Measurements from ENCODE around the gene NGF. TPM values are rescaled to one million over a fixed set of nuclear protein-coding genes. Genes with fewer than 3 reads are reported as not detected.

Gene NGF
- total RNA-seq, 2 experiments from 2014 or later = not detected

- H3K4me1 Mint-ChIP-seq = no peaks in the 10 kb centered on the region
- DNase-seq (no peak), ATAC-seq (ENCODE audit: low read depth) (no peak)
- no peaks in the 10 kb centered on the region for H3K9me3 Mint-ChIP-seq
- POLR2A ChIA-PET = no interaction called here
- peaks cover 9% of the 10 kb centered on the region for H3K27me3 Mint-ChIP-seq
- H3K36me3 Mint-ChIP-seq = no peaks in the 10 kb centered on the region
- no peak overlapping the region for H3K4me3 Mint-ChIP-seq
- H3K27ac Mint-ChIP-seq = no peak overlapping the region
These were observed 10.8 kb downstream of the NGF start for GRCh38 chr1:115327270-115327669.

- Mint-ChIP-seq H3K4me1 (no peaks in the 10 kb centered on the region), H3K27me3 (peaks cover 12% of the 10 kb centered on the region), H3K9me3 (no peaks in the 10 kb centered on the region), H3K4me3 (no peak overlapping the region), H3K36me3 (no peaks in the 10 kb centered on the region), H3K27ac (no peak overlapping the region)
- DNase-seq (no peak), ATAC-seq (ENCODE audit: low read depth) (no peak)
- POLR2A ChIA-PET = no interaction called here
These were observed 11.6 kb downstream of the NGF start for GRCh38 chr1:115326419-115326818.

- no peak for ATAC-seq (ENCODE audit: low read depth)
- no peak for DNase-seq
- H3K27me3 Mint-ChIP-seq = peaks cover 12% of the 10 kb centered on the region
- H3K27ac Mint-ChIP-seq = no peak overlapping the region
- no peaks in the 10 kb centered on the region for H3K36me3 Mint-ChIP-seq
- POLR2A ChIA-PET = no interaction called here
- no peaks in the 10 kb centered on the region for H3K4me1 Mint-ChIP-seq
- no peak overlapping the region for H3K4me3 Mint-ChIP-seq
- no peaks in the 10 kb centered on the region for H3K9me3 Mint-ChIP-seq
These were observed 12.2 kb downstream of the NGF start for GRCh38 chr1:115325874-115326273.

GRCh38 chr1:115324649-115325420, 13.2 kb downstream of the NGF start:
- Mint-ChIP-seq H3K4me3 (no peak overlapping the region), H3K27me3 (peaks cover 6% of the 10 kb centered on the region), H3K4me1 (no peaks in the 10 kb centered on the region), H3K9me3 (no peaks in the 10 kb centered on the region), H3K27ac (no peak overlapping the region), H3K36me3 (no peaks in the 10 kb centered on the region)
- no peak for DNase-seq
- POLR2A ChIA-PET = no interaction called here
- ATAC-seq (ENCODE audit: low read depth) = no peak

- Mint-ChIP-seq H3K36me3 (no peaks in the 10 kb centered on the region), H3K27ac (no peak overlapping the region), H3K27me3 (peaks cover 6% of the 10 kb centered on the region), H3K4me3 (no peak overlapping the region), H3K9me3 (no peaks in the 10 kb centered on the region), H3K4me1 (no peaks in the 10 kb centered on the region)
- DNase-seq (no peak), ATAC-seq (ENCODE audit: low read depth) (no peak)
- POLR2A ChIA-PET = no interaction called here
These were observed 14.6 kb downstream of the NGF start for GRCh38 chr1:115323366-115324004.

- Mint-ChIP-seq H3K27me3 (peaks cover 6% of the 10 kb centered on the region), H3K4me3 (no peak overlapping the region), H3K4me1 (no peaks in the 10 kb centered on the region), H3K36me3 (no peaks in the 10 kb centered on the region), H3K9me3 (no peaks in the 10 kb centered on the region), H3K27ac (no peak overlapping the region)
- POLR2A ChIA-PET = no interaction called here
- no peak for DNase-seq
- ATAC-seq (ENCODE audit: low read depth) = no peak
These were observed 15.4 kb downstream of the NGF start for GRCh38 chr1:115322631-115323030.

- Mint-ChIP-seq H3K9me3 (no peaks in the 10 kb centered on the region), H3K4me3 (no peak overlapping the region), H3K4me1 (no peaks in the 10 kb centered on the region), H3K27me3 (peaks cover 3% of the 10 kb centered on the region), H3K36me3 (no peaks in the 10 kb centered on the region), H3K27ac (no peak overlapping the region)
- POLR2A ChIA-PET = no interaction called here
- no peak for DNase-seq
- ATAC-seq (ENCODE audit: low read depth) = no peak
These were observed 17.7 kb downstream of the NGF start for GRCh38 chr1:115320377-115320776.

GRCh38 chr1:115319706-115320105, 18.3 kb downstream of the NGF start:
- Mint-ChIP-seq H3K27ac (no peak overlapping the region), H3K9me3 (no peaks in the 10 kb centered on the region), H3K27me3 (peaks cover 3% of the 10 kb centered on the region), H3K36me3 (no peaks in the 10 kb centered on the region), H3K4me3 (no peak overlapping the region), H3K4me1 (no peaks in the 10 kb centered on the region)
- no peak for DNase-seq
- ATAC-seq (ENCODE audit: low read depth) = no peak
- POLR2A ChIA-PET = no interaction called here

- no peak overlapping the region for H3K27ac Mint-ChIP-seq
- H3K27me3 Mint-ChIP-seq = peaks cover 3% of the 10 kb centered on the region
- ATAC-seq (ENCODE audit: low read depth) (no peak), DNase-seq (no peak)
- POLR2A ChIA-PET = no interaction called here
- no peaks in the 10 kb centered on the region for H3K4me1 Mint-ChIP-seq
- no peaks in the 10 kb centered on the region for H3K9me3 Mint-ChIP-seq
- no peaks in the 10 kb centered on the region for H3K36me3 Mint-ChIP-seq
- no peak overlapping the region for H3K4me3 Mint-ChIP-seq
These were observed 20.7 kb downstream of the NGF start for GRCh38 chr1:115317101-115318012.

- Mint-ChIP-seq H3K4me1 (no peaks in the 10 kb centered on the region), H3K27ac (no peak overlapping the region), H3K4me3 (no peak overlapping the region), H3K27me3 (no peaks in the 10 kb centered on the region), H3K9me3 (no peaks in the 10 kb centered on the region), H3K36me3 (no peaks in the 10 kb centered on the region)
- DNase-seq = no peak
- POLR2A ChIA-PET = no interaction called here
- no peak for ATAC-seq (ENCODE audit: low read depth)
These were observed 23.3 kb downstream of the NGF start for GRCh38 chr1:115314765-115315164.

GRCh38 chr1:115314092-115314491, 24.0 kb downstream of the NGF start:
- Mint-ChIP-seq H3K4me1 (no peaks in the 10 kb centered on the region), H3K27ac (no peak overlapping the region), H3K4me3 (no peak overlapping the region), H3K27me3 (no peaks in the 10 kb centered on the region), H3K9me3 (no peaks in the 10 kb centered on the region), H3K36me3 (no peaks in the 10 kb centered on the region)
- POLR2A ChIA-PET = no interaction called here
- no peak for DNase-seq
- no peak for ATAC-seq (ENCODE audit: low read depth)

GRCh38 chr1:115313182-115313581, 24.9 kb downstream of the NGF start:
- H3K27me3 Mint-ChIP-seq = no peaks in the 10 kb centered on the region
- no peaks in the 10 kb centered on the region for H3K9me3 Mint-ChIP-seq
- DNase-seq (no peak), ATAC-seq (ENCODE audit: low read depth) (no peak)
- H3K4me3 Mint-ChIP-seq = no peak overlapping the region
- H3K27ac Mint-ChIP-seq = no peak overlapping the region
- POLR2A ChIA-PET = no interaction called here
- H3K36me3 Mint-ChIP-seq = no peaks in the 10 kb centered on the region
- H3K4me1 Mint-ChIP-seq = no peaks in the 10 kb centered on the region

GRCh38 chr1:115312742-115313141, 25.3 kb downstream of the NGF start:
- no peak overlapping the region for H3K27ac Mint-ChIP-seq
- no peak for DNase-seq
- POLR2A ChIA-PET = no interaction called here
- H3K27me3 Mint-ChIP-seq = no peaks in the 10 kb centered on the region
- no peaks in the 10 kb centered on the region for H3K36me3 Mint-ChIP-seq
- H3K4me1 Mint-ChIP-seq = no peaks in the 10 kb centered on the region
- no peaks in the 10 kb centered on the region for H3K9me3 Mint-ChIP-seq
- ATAC-seq (ENCODE audit: low read depth) = no peak
- no peak overlapping the region for H3K4me3 Mint-ChIP-seq

Measured in activated naive CD8-positive, alpha-beta T cell treated with anti-CD3 and anti-CD28 coated beads, Interleukin-2, amount 10 ng/mL, durations not matched to agents 7 days and 5 days (primary cell).